Activated CD8-positive, alpha-beta memory T cell treated with anti-CD3 and anti-CD28 coated beads, Interleukin-2, amount 10 ng/mL, durations not matched to agents 7 days and 5 days (primary cell): ENCODE results near the gene HIKESHI. TPM values are rescaled to one million over a fixed set of nuclear protein-coding genes. Genes with fewer than 3 reads are reported as not detected.
"Not testable (repeated sequence)": the region's sequence is repeated elsewhere in the genome, so short reads cannot be mapped to it uniquely, and the experiment has no call there.

ENCODE experiments used
- ATAC-seq: fragments of 150-1000 bp; cut with Tn5 transposase; one replicate; pipeline ENCODE4 v1.10.0; 2021; ENCODE audit warnings: moderate library complexity
- CTCF ChIA-PET: fragments of 350-600 bp; sonication (Branson Sonifier 250); formaldehyde crosslinking; loops from one replicate; lab custom pipeline; 2021; ENCODE audit warnings: antibody characterized with exemption; lab: Charles Lee
- DNase-seq: peaks from one replicate; pipeline ENCODE4 v3.0.0-alpha.2; 2020
- H3K27ac Mint-ChIP-seq: one replicate; pipeline ENCODE4 v1.8.0; 2021; ENCODE audit warnings: mild to moderate bottlenecking, mixed read lengths
- H3K27me3 Mint-ChIP-seq: one replicate; pipeline ENCODE4 v1.8.0; 2021; ENCODE audit warnings: mixed read lengths
- H3K36me3 Mint-ChIP-seq: one replicate; pipeline ENCODE4 v1.8.0; 2021; ENCODE audit warnings: mild to moderate bottlenecking, mixed read lengths
- H3K4me1 Mint-ChIP-seq: one replicate; pipeline ENCODE4 v1.8.0; 2021; ENCODE audit warnings: mixed read lengths
- H3K4me3 Mint-ChIP-seq: one replicate; pipeline ENCODE4 v1.8.0; 2021; ENCODE audit warnings: mild to moderate bottlenecking, moderate library complexity, mixed read lengths
- H3K9me3 Mint-ChIP-seq: one replicate; pipeline ENCODE4 v1.8.0; 2022; ENCODE audit warnings: low read depth, mixed read lengths
- total RNA-seq, 2 experiments: library from RNA; stranded (reverse); gene quantifications; one replicate each; pipeline ENCODE4 v1.2.3, GENCODE V29; 2021

HIKESHI gene
- total RNA-seq, 2 experiments from 2014 or later: 37.3 to 44.9 TPM

- Mint-ChIP-seq H3K27ac (no peak overlapping the region), H3K4me1 (peaks cover 6% of the 10 kb centered on the region), H3K36me3 (peaks cover 68% of the 10 kb centered on the region), H3K27me3 (no peaks in the 10 kb centered on the region), H3K4me3 (no peak overlapping the region), H3K9me3 (no peaks in the 10 kb centered on the region)
- DNase-seq (no peak), ATAC-seq (no peak)
- CTCF ChIA-PET: interaction anchor here (1.0 to 1.4 kb wide), 2 partner anchors 46 to 105 kb away, joined by 3 read pairs; no protein-coding TSS in a partner anchor
Observed at GRCh38 chr11:86313793-86314192, 11.8 kb downstream of the HIKESHI start.

GRCh38 chr11:86314636-86315035 is 12.6 kb downstream of the HIKESHI start:
- Mint-ChIP-seq H3K27ac (no peak overlapping the region), H3K9me3 (no peaks in the 10 kb centered on the region), H3K27me3 (no peaks in the 10 kb centered on the region), H3K4me1 (peaks cover 6% of the 10 kb centered on the region), H3K36me3 (peaks cover 65% of the 10 kb centered on the region), H3K4me3 (no peak overlapping the region)
- ATAC-seq (no peak), DNase-seq (no peak)
- CTCF ChIA-PET: interaction anchor here (1.4 kb wide), 1 partner anchor 45 kb away, joined by 3 read pairs; no protein-coding TSS in a partner anchor

- no peak for ATAC-seq
- Mint-ChIP-seq H3K4me3 (no peak overlapping the region), H3K36me3 (peaks cover 72% of the 10 kb centered on the region), H3K9me3 (no peaks in the 10 kb centered on the region), H3K4me1 (no peaks in the 10 kb centered on the region), H3K27me3 (no peaks in the 10 kb centered on the region), H3K27ac (no peak overlapping the region)
- DNase-seq: no peak
- CTCF ChIA-PET: interaction anchor here (1.5 kb wide), 1 partner anchor 10 kb away, joined by 4 read pairs; no protein-coding TSS in a partner anchor
Observed at GRCh38 chr11:86335131-86335767, 33.2 kb downstream of the HIKESHI start.

GRCh38 chr11:86337227-86337626 is 35.2 kb downstream of the HIKESHI start:
- DNase-seq: no peak
- H3K36me3 Mint-ChIP-seq: peaks cover 75% of the 10 kb centered on the region
- no peaks in the 10 kb centered on the region for H3K4me1 Mint-ChIP-seq
- CTCF ChIA-PET: interaction anchor here (1.5 kb wide), 1 partner anchor 8 kb away, joined by 4 read pairs; no protein-coding TSS in a partner anchor
- H3K27ac Mint-ChIP-seq: no peak overlapping the region
- H3K27me3 Mint-ChIP-seq: no peaks in the 10 kb centered on the region
- no peaks in the 10 kb centered on the region for H3K9me3 Mint-ChIP-seq
- H3K4me3 Mint-ChIP-seq: no peak overlapping the region
- ATAC-seq: no peak

GRCh38 chr11:86341382-86341781 is 39.3 kb downstream of the HIKESHI start:
- H3K27ac Mint-ChIP-seq: no peak overlapping the region
- CTCF ChIA-PET: no interaction called here
- ATAC-seq: no peak

GRCh38 chr11:86346513-86346912 is 44.5 kb downstream of the HIKESHI start:
- ATAC-seq (no peak), DNase-seq (no peak)
- CTCF ChIA-PET: interaction anchor here (1.4 kb wide), 1 partner anchor 10 kb away, joined by 4 read pairs; no protein-coding TSS in a partner anchor
- no peaks in the 10 kb centered on the region for H3K4me1 Mint-ChIP-seq
- H3K27ac Mint-ChIP-seq: no peak overlapping the region
- no peaks in the 10 kb centered on the region for H3K9me3 Mint-ChIP-seq
- H3K36me3 Mint-ChIP-seq: peaks cover 26% of the 10 kb centered on the region
- H3K27me3 Mint-ChIP-seq: no peaks in the 10 kb centered on the region
- H3K4me3 Mint-ChIP-seq: no peak overlapping the region

More at GRCh38 chr11:86341382-86341781, 39.3 kb downstream of the HIKESHI start:
- H3K27me3 Mint-ChIP-seq: no peaks in the 10 kb centered on the region
- H3K36me3 Mint-ChIP-seq: peaks cover 57% of the 10 kb centered on the region
- no peaks in the 10 kb centered on the region for H3K4me1 Mint-ChIP-seq
- H3K9me3 Mint-ChIP-seq: no peaks in the 10 kb centered on the region
- DNase-seq: no peak
- H3K4me3 Mint-ChIP-seq: no peak overlapping the region

GRCh38 chr11:86355256-86355655 is 53.2 kb downstream of the HIKESHI start:
- no peak overlapping the region for H3K27ac Mint-ChIP-seq
- no peak for DNase-seq

GRCh38 chr11:86357412-86357811 is 55.4 kb downstream of the HIKESHI start:
- H3K27me3 Mint-ChIP-seq, H3K4me1 Mint-ChIP-seq, H3K9me3 Mint-ChIP-seq, H3K36me3 Mint-ChIP-seq, H3K4me3 Mint-ChIP-seq, ATAC-seq, DNase-seq, H3K27ac Mint-ChIP-seq: not testable (repeated sequence)
- CTCF ChIA-PET: interaction anchor here (1.4 kb wide), 1 partner anchor 14 kb away, joined by 3 read pairs; no protein-coding TSS in a partner anchor

More at GRCh38 chr11:86355256-86355655, 53.2 kb downstream of the HIKESHI start:
- Mint-ChIP-seq H3K9me3 (no peaks in the 10 kb centered on the region), H3K4me3 (no peak overlapping the region), H3K36me3 (peaks cover 2% of the 10 kb centered on the region), H3K27me3 (no peaks in the 10 kb centered on the region), H3K4me1 (no peaks in the 10 kb centered on the region)
- ATAC-seq: no peak
- CTCF ChIA-PET: no interaction called here

GRCh38 chr11:86358720-86359119 is 56.7 kb downstream of the HIKESHI start:
- ATAC-seq (no peak), DNase-seq (no peak)
- no peak overlapping the region for H3K4me3 Mint-ChIP-seq
- H3K9me3 Mint-ChIP-seq: no peaks in the 10 kb centered on the region
- CTCF ChIA-PET: interaction anchor here (1.6 kb wide), 1 partner anchor 44 kb away, joined by 3 read pairs; no protein-coding TSS in a partner anchor
- H3K36me3 Mint-ChIP-seq: peaks cover 1% of the 10 kb centered on the region
- no peaks in the 10 kb centered on the region for H3K4me1 Mint-ChIP-seq
- H3K27ac Mint-ChIP-seq: no peak overlapping the region
- no peaks in the 10 kb centered on the region for H3K27me3 Mint-ChIP-seq

GRCh38 chr11:86360775-86361395 is 58.8 kb downstream of the HIKESHI start:
- Mint-ChIP-seq H3K9me3 (no peaks in the 10 kb centered on the region), H3K4me1 (no peaks in the 10 kb centered on the region), H3K27ac (no peak overlapping the region), H3K27me3 (no peaks in the 10 kb centered on the region), H3K4me3 (no peak overlapping the region), H3K36me3 (peaks cover 1% of the 10 kb centered on the region)
- no peak for ATAC-seq
- DNase-seq: no peak
- CTCF ChIA-PET: no interaction called here

- peaks cover 3% of the 10 kb centered on the region for H3K27me3 Mint-ChIP-seq
- DNase-seq (no peak), ATAC-seq (no peak)
- H3K36me3 Mint-ChIP-seq: peaks cover 1% of the 10 kb centered on the region
- H3K4me3 Mint-ChIP-seq: no peak overlapping the region
- no peaks in the 10 kb centered on the region for H3K4me1 Mint-ChIP-seq
- CTCF ChIA-PET: no interaction called here
- H3K9me3 Mint-ChIP-seq: no peaks in the 10 kb centered on the region
- no peak overlapping the region for H3K27ac Mint-ChIP-seq
Observed at GRCh38 chr11:86363424-86363823, 61.4 kb downstream of the HIKESHI start.

GRCh38 chr11:86365546-86365945 is 63.5 kb downstream of the HIKESHI start:
- H3K9me3 Mint-ChIP-seq: peaks cover 4% of the 10 kb centered on the region
- ATAC-seq: no peak
- H3K27ac Mint-ChIP-seq: no peak overlapping the region
- DNase-seq: no peak
- CTCF ChIA-PET: no interaction called here
- H3K27me3 Mint-ChIP-seq: peaks cover 3% of the 10 kb centered on the region
- no peaks in the 10 kb centered on the region for H3K4me1 Mint-ChIP-seq
- H3K4me3 Mint-ChIP-seq: no peak overlapping the region
- peaks cover 1% of the 10 kb centered on the region for H3K36me3 Mint-ChIP-seq

GRCh38 chr11:86369668-86370067 is 67.6 kb downstream of the HIKESHI start:
- H3K4me1 Mint-ChIP-seq: peaks cover 10% of the 10 kb centered on the region
- H3K27ac Mint-ChIP-seq: no peak overlapping the region
- CTCF ChIA-PET: no interaction called here
- no peak overlapping the region for H3K4me3 Mint-ChIP-seq
- no peak for ATAC-seq
- H3K27me3 Mint-ChIP-seq: peaks cover 7% of the 10 kb centered on the region
- peaks cover 7% of the 10 kb centered on the region for H3K36me3 Mint-ChIP-seq
- peaks cover 4% of the 10 kb centered on the region for H3K9me3 Mint-ChIP-seq
- no peak for DNase-seq

GRCh38 chr11:86370171-86370570 is 68.1 kb downstream of the HIKESHI start:
- no peak overlapping the region for H3K4me3 Mint-ChIP-seq
- H3K27ac Mint-ChIP-seq: no peak overlapping the region
- H3K4me1 Mint-ChIP-seq: peaks cover 10% of the 10 kb centered on the region
- CTCF ChIA-PET: no interaction called here
- H3K9me3 Mint-ChIP-seq: peaks cover 4% of the 10 kb centered on the region
- peaks cover 7% of the 10 kb centered on the region for H3K36me3 Mint-ChIP-seq
- DNase-seq (no peak), ATAC-seq (no peak)
- peaks cover 7% of the 10 kb centered on the region for H3K27me3 Mint-ChIP-seq
